HG02981 (cell line): ENCODE data around the gene LENG8.

Experiments used
- ATAC-seq: cut with Tn5 transposase; IDR thresholded peaks from one replicate; pipeline ENCODE4 v1.9.1; 2021; ENCODE audit warnings: mild to moderate bottlenecking, moderate library complexity; ENCODE audit not compliant: unreplicated experiment

The LENG8 gene

GRCh38 chr19:54422136-54422535 lies 26.9 kb upstream of the LENG8 start:
- no peak for ATAC-seq

GRCh38 chr19:54424201-54424600 lies 24.8 kb upstream of the LENG8 start:
- ATAC-seq, result no peak

DNA sequence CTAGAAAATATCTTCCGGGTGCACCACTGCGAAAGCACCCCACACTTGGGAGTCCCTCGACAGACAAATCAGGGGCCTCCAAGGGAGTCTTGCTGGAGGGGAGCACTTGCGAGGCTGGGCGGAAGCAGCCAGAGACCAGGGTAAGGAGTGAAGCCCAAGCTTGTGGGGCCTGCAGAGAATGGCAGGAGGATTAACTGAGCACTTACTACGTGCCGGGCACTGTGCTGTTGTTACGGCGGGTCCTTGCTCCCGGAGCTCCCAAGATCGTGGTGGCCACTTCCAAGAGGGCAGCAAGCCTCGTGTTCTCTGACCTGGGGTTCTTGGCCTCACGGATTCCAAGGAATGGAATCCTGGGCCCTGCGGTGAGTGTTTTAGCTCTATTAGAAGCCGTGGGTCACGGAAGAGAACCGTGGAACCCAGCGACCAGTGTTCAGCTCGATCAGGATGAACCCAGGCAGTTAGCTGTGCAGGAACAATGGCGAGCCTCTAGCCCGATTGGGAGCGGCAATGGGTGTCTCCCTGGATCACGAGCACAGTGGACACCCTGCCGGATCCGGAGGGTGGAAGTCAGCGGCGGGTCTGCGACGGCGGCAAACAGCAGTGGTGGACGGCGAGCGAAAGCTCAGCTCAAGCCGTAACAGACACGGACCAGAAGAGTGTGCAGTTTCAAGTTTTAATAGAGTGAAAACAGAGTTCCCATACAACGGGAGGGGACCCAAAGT lies 24.2 kb upstream of the LENG8 start:
- ATAC-seq, result no peak

GRCh38 chr19:54425382-54425723 lies 23.6 kb upstream of the LENG8 start:
- ATAC-seq, result no peak

DNA sequence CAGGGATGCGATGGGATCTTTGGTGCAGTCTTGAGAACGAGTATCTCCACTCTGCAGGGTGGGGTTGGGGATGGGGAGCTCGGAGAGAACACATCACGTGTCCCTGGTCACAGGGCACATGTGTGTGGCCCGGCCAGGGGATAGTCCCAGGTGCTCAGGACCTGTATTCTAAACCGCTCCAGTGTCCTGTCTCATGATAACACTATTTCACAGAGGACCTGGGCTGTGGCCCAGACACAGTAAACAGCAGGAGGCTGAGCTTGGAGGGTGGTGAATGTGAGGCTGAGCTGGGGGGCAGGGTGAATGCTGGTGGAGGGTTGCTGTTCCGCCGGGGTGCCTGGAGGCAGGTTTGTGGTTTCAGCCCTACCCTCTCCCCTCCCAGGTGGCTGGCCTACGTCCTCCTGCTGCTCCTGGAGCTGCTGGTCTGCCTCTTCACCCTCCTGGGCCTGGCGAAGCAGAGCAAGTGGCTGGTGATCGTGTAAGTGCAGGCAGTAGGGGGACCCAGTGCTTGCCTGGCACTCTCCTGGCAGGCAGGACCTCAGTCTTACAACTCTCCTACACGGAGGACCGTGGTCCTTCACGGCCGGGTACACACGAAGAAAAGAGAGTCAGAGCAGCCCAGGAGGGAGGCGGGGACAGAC lies 22.6 kb upstream of the LENG8 start:
- ATAC-seq, result no peak

GRCh38 chr19:54427586-54427985 lies 21.4 kb upstream of the LENG8 start:
- no peak for ATAC-seq

- no peak for ATAC-seq
These were observed 20.4 kb upstream of the LENG8 start for GRCh38 chr19:54428323-54429175.

GRCh38 chr19:54429176-54429495 lies 19.9 kb upstream of the LENG8 start:
- no peak for ATAC-seq

GRCh38 chr19:54429545-54430227 lies 19.3 kb upstream of the LENG8 start:
- ATAC-seq, result no peak

DNA sequence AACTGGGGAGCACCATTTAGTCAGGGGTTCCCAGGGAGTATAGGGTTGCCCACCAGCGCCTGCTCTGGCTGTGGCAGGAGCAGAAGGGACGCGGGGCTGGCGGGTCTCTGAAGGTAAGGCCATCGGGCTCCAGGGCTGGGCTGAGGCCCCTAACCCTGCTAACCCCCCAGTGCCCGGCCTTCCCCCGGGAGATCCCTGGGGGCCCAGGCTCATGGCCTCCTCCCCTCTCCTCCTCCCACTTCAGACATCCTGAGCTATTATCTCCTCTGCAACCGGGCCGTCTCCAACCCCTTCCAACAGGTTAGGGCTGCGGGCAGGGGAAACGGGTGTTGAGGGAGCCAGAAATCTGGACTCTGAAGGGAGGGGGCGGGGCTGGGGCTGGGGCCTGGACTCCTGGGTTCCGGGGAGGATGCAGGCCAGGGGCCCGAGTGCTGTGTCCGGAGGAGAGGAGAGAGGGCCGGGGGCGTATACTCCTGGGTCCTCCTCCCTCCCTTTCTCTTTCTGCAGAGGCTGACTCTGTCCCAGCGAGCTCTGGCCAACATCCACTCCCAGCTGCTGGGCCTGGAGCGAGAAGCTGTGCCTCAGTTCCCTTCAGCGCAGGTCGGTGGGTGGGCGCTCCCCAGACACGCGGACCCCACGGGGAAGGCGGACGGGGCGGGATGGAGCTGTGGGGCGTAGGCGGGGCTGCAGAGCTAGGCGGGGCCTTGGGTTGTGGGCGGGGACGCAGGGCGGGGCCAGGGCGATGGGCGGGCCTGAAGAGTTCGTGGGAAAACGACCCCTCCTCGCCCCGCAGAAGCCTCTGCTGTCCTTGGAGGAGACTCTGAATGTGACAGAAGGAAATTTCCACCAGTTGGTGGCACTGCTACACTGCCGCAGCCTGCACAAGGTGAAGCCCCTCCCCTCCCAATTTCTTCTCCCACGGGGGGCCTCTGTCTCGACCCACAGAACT lies 18.4 kb upstream of the LENG8 start:
- no peak for ATAC-seq

DNA sequence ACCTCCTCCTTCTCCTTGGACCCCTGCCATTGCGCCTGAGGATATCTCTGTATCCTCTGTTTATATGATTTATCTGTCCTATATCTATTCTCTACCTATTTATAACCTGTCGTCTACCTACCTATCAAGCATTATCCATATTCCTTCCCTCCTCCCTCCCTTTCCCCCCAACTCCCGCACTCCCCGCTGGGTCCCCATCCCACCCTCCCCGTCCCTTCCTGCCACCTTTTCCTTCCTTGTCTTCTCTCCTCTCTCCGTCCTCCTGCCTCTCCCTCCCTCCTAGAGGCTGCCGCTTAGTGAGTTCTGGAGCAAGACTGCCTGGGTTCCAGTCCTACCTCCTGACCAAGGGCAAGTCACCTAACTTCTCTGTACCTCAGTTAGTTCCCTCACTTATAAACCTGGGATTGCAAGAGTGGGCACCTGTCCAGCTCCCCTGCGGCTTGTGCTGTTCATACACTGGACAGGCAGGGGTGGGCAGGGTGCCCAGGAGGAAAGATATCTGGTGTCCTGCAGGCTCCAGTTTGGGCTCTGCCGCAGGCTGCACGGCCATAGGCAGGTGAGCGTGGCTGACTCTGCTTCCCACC lies 17.7 kb upstream of the LENG8 start:
- no peak for ATAC-seq

DNA sequence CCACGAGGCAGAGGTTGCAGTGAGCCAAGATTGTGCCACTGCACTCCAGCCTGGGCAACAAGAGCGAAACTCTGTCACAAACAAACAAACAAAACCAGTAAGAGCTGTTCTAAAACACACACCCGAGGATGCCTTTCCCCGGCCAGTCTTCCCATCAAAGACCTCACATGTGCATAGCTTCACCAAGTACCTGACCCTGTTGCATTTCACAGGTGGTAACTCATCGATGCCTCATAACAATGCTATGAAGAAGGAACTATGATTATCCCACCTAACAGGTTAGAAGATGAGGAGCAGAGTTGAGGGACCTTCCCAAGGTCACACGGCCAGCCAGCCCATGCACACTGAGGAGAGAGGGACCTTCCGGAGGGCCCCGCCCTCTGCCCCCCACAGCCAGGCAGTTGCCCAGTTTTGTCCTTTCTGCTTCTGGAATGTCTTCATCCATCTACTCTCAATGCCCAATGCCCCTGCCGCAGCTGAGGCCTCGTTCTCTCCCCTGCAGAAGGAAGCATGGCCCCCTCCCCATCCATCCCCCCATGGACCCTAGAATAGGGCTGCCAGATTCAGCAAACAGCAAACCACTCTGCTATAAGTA lies 16.8 kb upstream of the LENG8 start:
- no peak for ATAC-seq

DNA sequence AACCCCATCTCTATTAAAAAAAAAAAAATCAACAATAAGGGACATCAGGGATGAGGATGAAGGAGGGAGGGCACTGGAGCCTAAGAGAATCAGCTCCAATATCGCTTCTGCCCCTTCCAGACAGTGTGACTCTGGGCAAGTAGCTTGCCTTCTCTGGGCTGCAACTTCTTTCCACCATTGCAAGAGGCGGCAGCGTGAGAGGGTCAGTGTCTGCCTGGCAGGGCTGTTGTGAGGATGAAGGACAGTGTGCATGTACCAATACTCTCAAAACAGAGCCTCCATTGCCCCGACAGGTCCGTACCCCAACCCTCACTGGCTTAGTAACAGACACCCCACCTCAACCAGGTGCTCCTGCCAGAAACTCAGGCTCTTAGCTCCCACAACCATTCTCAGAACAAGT lies 15.3 kb upstream of the LENG8 start:
- no peak for ATAC-seq

DNA sequence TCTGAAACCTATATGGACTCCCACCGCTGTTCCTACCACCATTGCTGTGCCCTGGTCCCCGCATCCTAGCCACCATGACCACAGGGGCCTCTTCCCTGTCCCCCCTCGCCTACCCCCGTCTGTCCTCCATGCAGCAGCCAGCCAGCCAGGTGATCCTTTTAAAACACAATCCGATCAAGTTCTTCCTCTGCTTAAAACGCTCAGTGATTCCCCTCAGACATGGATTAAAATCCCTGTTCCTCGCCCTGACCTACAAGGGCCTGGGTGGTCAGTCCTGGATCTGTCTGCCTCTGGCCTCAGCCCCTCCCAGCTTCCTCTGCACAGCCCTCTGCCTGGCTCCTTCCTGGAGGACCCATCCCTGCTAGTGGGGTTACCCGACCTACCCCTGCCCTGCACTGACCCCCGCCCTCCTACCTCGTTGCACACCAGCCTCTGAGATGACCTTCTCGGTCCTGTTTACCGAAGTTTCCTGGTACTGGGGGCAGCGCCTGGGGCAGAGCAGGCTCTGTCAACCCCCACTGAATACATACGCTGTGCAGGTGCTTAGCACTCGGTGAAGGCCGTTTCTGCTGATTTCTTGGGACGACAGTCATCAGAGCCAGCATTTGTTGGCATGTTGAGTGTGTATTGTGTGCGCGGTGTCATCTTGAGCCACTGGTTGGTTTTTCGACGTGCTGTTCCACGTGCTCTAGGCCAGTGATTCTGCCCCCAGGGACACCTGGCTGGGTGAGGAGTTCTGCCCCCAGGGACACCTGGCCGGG lies 14.7 kb upstream of the LENG8 start:
- ATAC-seq, result no peak

DNA sequence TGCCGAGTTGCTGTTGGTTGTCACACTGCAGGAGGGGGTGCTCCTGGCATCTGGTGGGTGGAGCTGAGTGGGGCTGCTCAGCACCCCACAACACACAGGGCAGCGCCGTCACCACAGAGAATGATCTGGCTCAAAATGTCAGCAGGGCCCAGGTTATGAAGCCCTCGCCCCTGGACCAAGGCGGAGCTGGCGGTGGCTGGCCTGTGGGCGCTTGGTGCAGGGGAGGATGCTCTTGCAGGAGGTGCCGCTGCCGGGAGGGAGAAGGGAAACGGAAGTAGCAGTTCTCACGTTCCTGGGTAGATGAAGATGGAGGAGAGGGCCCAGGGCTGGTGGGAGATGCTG lies 14.2 kb upstream of the LENG8 start:
- ATAC-seq, result no peak

DNA sequence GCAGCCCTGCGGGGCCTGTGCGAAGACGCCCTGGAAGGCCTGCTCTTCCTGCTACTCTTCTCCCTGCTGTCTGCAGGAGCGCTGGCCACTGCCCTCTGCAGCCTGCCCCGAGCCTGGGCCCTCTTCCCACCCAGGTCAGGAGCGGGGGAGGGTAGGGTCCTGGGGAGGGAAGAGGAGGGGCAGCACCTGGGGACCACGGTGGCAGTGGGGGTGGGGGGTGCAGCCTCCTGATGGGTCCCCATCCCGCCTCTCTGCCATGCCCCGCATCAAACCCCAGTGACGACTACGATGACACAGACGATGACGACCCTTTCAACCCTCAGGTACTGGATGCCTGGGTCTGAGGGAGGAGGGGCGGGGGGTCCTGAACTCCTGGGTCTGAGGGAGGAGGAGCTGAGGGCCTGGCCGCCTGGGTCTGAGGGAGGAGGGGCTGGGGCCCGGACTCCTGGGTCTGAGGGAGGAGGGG lies 13.4 kb upstream of the LENG8 start:
- ATAC-seq, result no peak

GRCh38 chr19:54436031-54436523 lies 12.9 kb upstream of the LENG8 start:
- ATAC-seq, result no peak

- ATAC-seq, result no peak
These were observed 12.3 kb upstream of the LENG8 start for GRCh38 chr19:54436628-54437252.
